Measurements from ENCODE around the gene TRIO.

Gene TRIO

GRCh38 chr5:14112998-14113652, 30.0 kb upstream of the TRIO start:
- ATAC-seq (ENCODE audit: insufficient read depth, low read depth) (no peak), DNase-seq (no peak)
- no peaks in the 10 kb centered on the region for H3K4me1 ChIP-seq (ENCODE audit: insufficient read depth, low read length)
- no peaks in the 10 kb centered on the region for H3K27me3 ChIP-seq (ENCODE audit: insufficient read depth, low read length, poor library complexity)
- no peaks in the 10 kb centered on the region for H3K9me3 ChIP-seq (ENCODE audit: insufficient read depth, low read length, severe bottlenecking)
- no peak overlapping the region for H2AFZ ChIP-seq (ENCODE audit: low read depth, low read length)
- no peak for TF ChIP-seq EZH2 (IDR thresholded peaks at IDR 0.05; ENCODE audit: borderline replicate concordance, low read depth, low read length, severe bottlenecking)
- TF ChIP-seq CTCF (IDR thresholded peaks at IDR 0.05; ENCODE audit: borderline replicate concordance, extremely low read depth, low read length, poor library complexity, severe bottlenecking), result no peak
- no peak overlapping the region for H3K4me3 ChIP-seq (ENCODE audit: low read depth in 1 of 2, low read length in 2 of 2)
- H3K79me2 ChIP-seq (ENCODE audit: insufficient read depth, low read length), result no peaks in the 10 kb centered on the region
- H3K36me3 ChIP-seq (ENCODE audit: insufficient read depth, low read length), result no peaks in the 10 kb centered on the region
- H4K20me1 ChIP-seq (ENCODE audit: insufficient read depth, low read length), result no peaks in the 10 kb centered on the region
- no peak overlapping the region for H3K27ac ChIP-seq (ENCODE audit: low read length)
- no peak overlapping the region for H3K4me2 ChIP-seq (ENCODE audit: insufficient read depth, low read length)
- H3K9ac ChIP-seq (ENCODE audit: low read depth, low read length), result no peak overlapping the region

- no peak overlapping the region for H3K4me2 ChIP-seq (ENCODE audit: insufficient read depth, low read length)
- ATAC-seq (ENCODE audit: insufficient read depth, low read depth), result no peak
Observed at GRCh38 chr5:14114615-14115251, 28.4 kb upstream of the TRIO start.

DNA sequence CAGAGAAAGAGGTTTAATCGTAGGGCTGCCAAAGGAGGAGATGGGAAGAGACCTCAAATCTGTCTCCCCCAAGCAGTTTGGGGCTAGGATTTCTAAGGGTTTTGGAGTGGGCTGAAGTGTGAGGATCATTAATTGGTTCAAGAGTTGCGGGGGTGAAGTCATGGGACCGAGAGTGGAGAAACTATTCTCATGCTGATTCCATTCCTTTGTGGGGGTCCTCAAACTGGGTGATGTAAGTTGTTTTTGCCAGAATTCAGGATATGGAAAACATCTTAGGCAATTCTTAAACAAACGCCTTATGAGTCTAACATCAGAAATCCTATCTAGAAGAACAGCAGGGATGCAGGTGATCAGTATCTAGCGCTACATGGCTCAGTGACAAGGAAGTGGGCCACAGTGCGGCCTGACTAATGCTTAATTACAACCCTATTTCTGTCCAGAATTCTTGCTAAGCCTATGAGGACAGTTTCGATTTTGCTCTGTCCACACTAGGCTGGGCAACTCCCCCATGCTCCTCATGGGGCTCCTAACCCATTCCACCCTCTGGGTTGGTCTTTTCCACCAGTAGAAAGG, 27.7 kb upstream of the TRIO start:
- H3K4me3 ChIP-seq (ENCODE audit: low read depth in 1 of 2, low read length in 2 of 2), result no peak overlapping the region
- ATAC-seq (ENCODE audit: insufficient read depth, low read depth) (no peak), DNase-seq (no peak)
- H3K4me2 ChIP-seq (ENCODE audit: insufficient read depth, low read length), result no peak overlapping the region
- no peaks in the 10 kb centered on the region for H3K27me3 ChIP-seq (ENCODE audit: insufficient read depth, low read length, poor library complexity)
- no peaks in the 10 kb centered on the region for H3K9me3 ChIP-seq (ENCODE audit: insufficient read depth, low read length, severe bottlenecking)
- H4K20me1 ChIP-seq (ENCODE audit: insufficient read depth, low read length), result no peaks in the 10 kb centered on the region
- H3K79me2 ChIP-seq (ENCODE audit: insufficient read depth, low read length), result no peaks in the 10 kb centered on the region
- H3K4me1 ChIP-seq (ENCODE audit: insufficient read depth, low read length), result no peaks in the 10 kb centered on the region
- no peak overlapping the region for H3K27ac ChIP-seq (ENCODE audit: low read length)
- no peak overlapping the region for H2AFZ ChIP-seq (ENCODE audit: low read depth, low read length)
- H3K36me3 ChIP-seq (ENCODE audit: insufficient read depth, low read length), result no peaks in the 10 kb centered on the region
- H3K9ac ChIP-seq (ENCODE audit: low read depth, low read length), result no peak overlapping the region
- TF ChIP-seq CTCF (IDR thresholded peaks at IDR 0.05; ENCODE audit: borderline replicate concordance, extremely low read depth, low read length, poor library complexity, severe bottlenecking) (no peak), EZH2 (IDR thresholded peaks at IDR 0.05; ENCODE audit: borderline replicate concordance, low read depth, low read length, severe bottlenecking) (no peak)

More at GRCh38 chr5:14114615-14115251, 28.4 kb upstream of the TRIO start:
- no peaks in the 10 kb centered on the region for H3K9me3 ChIP-seq (ENCODE audit: insufficient read depth, low read length, severe bottlenecking)
- no peak overlapping the region for H3K27ac ChIP-seq (ENCODE audit: low read length)
- H3K4me1 ChIP-seq (ENCODE audit: insufficient read depth, low read length), result no peaks in the 10 kb centered on the region
- H3K36me3 ChIP-seq (ENCODE audit: insufficient read depth, low read length), result no peaks in the 10 kb centered on the region
- H3K4me3 ChIP-seq (ENCODE audit: low read depth in 1 of 2, low read length in 2 of 2), result no peak overlapping the region
- H3K9ac ChIP-seq (ENCODE audit: low read depth, low read length), result no peak overlapping the region
- no peaks in the 10 kb centered on the region for H3K79me2 ChIP-seq (ENCODE audit: insufficient read depth, low read length)
- H2AFZ ChIP-seq (ENCODE audit: low read depth, low read length), result no peak overlapping the region
- TF ChIP-seq EZH2 (IDR thresholded peaks at IDR 0.05; ENCODE audit: borderline replicate concordance, low read depth, low read length, severe bottlenecking) (no peak), CTCF (IDR thresholded peaks at IDR 0.05; ENCODE audit: borderline replicate concordance, extremely low read depth, low read length, poor library complexity, severe bottlenecking) (no peak)
- H3K27me3 ChIP-seq (ENCODE audit: insufficient read depth, low read length, poor library complexity), result no peaks in the 10 kb centered on the region
- H4K20me1 ChIP-seq (ENCODE audit: insufficient read depth, low read length), result no peaks in the 10 kb centered on the region
- no peak for DNase-seq
